ENCODE results near the gene ARHGAP27. TPM values are rescaled to one million over a fixed set of nuclear protein-coding genes. Genes with fewer than 3 reads are reported as not detected.
A peak's percentile ranks its signal among the peaks of the same experiment; 100 is the strongest.
"Not testable (repeated sequence)": the region's sequence is repeated elsewhere in the genome, so short reads cannot be mapped to it uniquely, and the experiment has no call there.

The ARHGAP27 gene
- total and polyA plus RNA-seq, 2 experiments from 2014 or later: 0.59 to 3.4 TPM

GRCh38 chr17:45445901-45446743 lies 13.5 kb upstream of the ARHGAP27 start:
- H3K27me3 ChIP-seq (replicated peaks; ENCODE audit: insufficient read depth); H3F3A ChIP-seq (ENCODE audit: insufficient read depth); in situ Hi-C loops (cut with MboI); H3K9me2 ChIP-seq (ENCODE audit: insufficient read depth); H2AFZ ChIP-seq; H4K20me1 ChIP-seq (ENCODE audit: insufficient read depth); H3K79me2 ChIP-seq (ENCODE audit: insufficient read depth); H3K9me3 ChIP-seq (ENCODE audit: low read depth); H3K4me3 ChIP-seq; H3K36me3 ChIP-seq (ENCODE audit: low read depth): not testable (repeated sequence)
- Histone ChIP-seq H3K4me1 (ENCODE audit: insufficient read depth) (peaks cover 24% of the 10 kb centered on the region), H3K4me2 (ENCODE audit: unreplicated experiment) (peak overlapping the region; percentile 22), H3K27ac (peak overlapping the region; percentile 38), H3K9ac (peak overlapping the region; percentile 33; the same call in 1 of the 2 replicates)
- DNase-seq: peak; percentile 85
- 47 to 48% methylated on average over 15 to 16 of the region's 16 CpGs for WGBS, 2 experiments (ENCODE audit: low coverage in 1 of 2, low lambda C conversion rate in 2 of 2, missing lambda C conversion rate in 2 of 2)

GRCh38 chr17:45444856-45445820 lies 12.5 kb upstream of the ARHGAP27 start:
- in situ Hi-C loops (cut with MboI); H2AFZ ChIP-seq; H3K4me3 ChIP-seq; H3K9me2 ChIP-seq (ENCODE audit: insufficient read depth); H3F3A ChIP-seq (ENCODE audit: insufficient read depth); H3K9me3 ChIP-seq (ENCODE audit: low read depth); H3K27me3 ChIP-seq (replicated peaks; ENCODE audit: insufficient read depth); H4K20me1 ChIP-seq (ENCODE audit: insufficient read depth); H3K4me2 ChIP-seq (ENCODE audit: unreplicated experiment); H3K36me3 ChIP-seq (ENCODE audit: low read depth); H3K79me2 ChIP-seq (ENCODE audit: insufficient read depth); H3K9ac ChIP-seq; DNase-seq: not testable (repeated sequence)
- peaks cover 24% of the 10 kb centered on the region for H3K4me1 ChIP-seq (ENCODE audit: insufficient read depth)
- 92% methylated on average over 18 to 21 of the region's 21 CpGs for WGBS, 2 experiments (ENCODE audit: low coverage in 1 of 2, low lambda C conversion rate in 2 of 2, missing lambda C conversion rate in 2 of 2)
- peak overlapping the region; percentile 38 for H3K27ac ChIP-seq

GRCh38 chr17:45444301-45444700 lies 11.6 kb upstream of the ARHGAP27 start:
- 91 to 95% methylated on average over 10 of the region's 10 CpGs for WGBS, 2 experiments (ENCODE audit: low coverage in 1 of 2, low lambda C conversion rate in 2 of 2, missing lambda C conversion rate in 2 of 2)

GRCh38 chr17:45443371-45444260 lies 10.9 kb upstream of the ARHGAP27 start:
- H3K9ac ChIP-seq; H4K20me1 ChIP-seq (ENCODE audit: insufficient read depth); in situ Hi-C loops (cut with MboI); H2AFZ ChIP-seq; DNase-seq; H3K9me3 ChIP-seq (ENCODE audit: low read depth); H3K27ac ChIP-seq; H3K4me3 ChIP-seq; H3F3A ChIP-seq (ENCODE audit: insufficient read depth); H3K4me2 ChIP-seq (ENCODE audit: unreplicated experiment); H3K36me3 ChIP-seq (ENCODE audit: low read depth); H3K9me2 ChIP-seq (ENCODE audit: insufficient read depth); H3K27me3 ChIP-seq (replicated peaks; ENCODE audit: insufficient read depth); H3K79me2 ChIP-seq (ENCODE audit: insufficient read depth): not testable (repeated sequence)
- H3K4me1 ChIP-seq (ENCODE audit: insufficient read depth): peaks cover 24% of the 10 kb centered on the region
- 89 to 97% methylated on average over 8 to 10 of the region's 10 CpGs for WGBS, 2 experiments (ENCODE audit: low coverage in 1 of 2, low lambda C conversion rate in 2 of 2, missing lambda C conversion rate in 2 of 2)

More at GRCh38 chr17:45444301-45444700, 11.6 kb upstream of the ARHGAP27 start:
- H3K4me2 ChIP-seq (ENCODE audit: unreplicated experiment); H3K9me3 ChIP-seq (ENCODE audit: low read depth); H3K27ac ChIP-seq; H3K9ac ChIP-seq; H4K20me1 ChIP-seq (ENCODE audit: insufficient read depth); H2AFZ ChIP-seq; H3F3A ChIP-seq (ENCODE audit: insufficient read depth); H3K4me3 ChIP-seq; in situ Hi-C loops (cut with MboI); H3K79me2 ChIP-seq (ENCODE audit: insufficient read depth); H3K9me2 ChIP-seq (ENCODE audit: insufficient read depth); H3K27me3 ChIP-seq (replicated peaks; ENCODE audit: insufficient read depth); H3K36me3 ChIP-seq (ENCODE audit: low read depth); DNase-seq: not testable (repeated sequence)
- H3K4me1 ChIP-seq (ENCODE audit: insufficient read depth): peaks cover 24% of the 10 kb centered on the region

All from GM23248 (cell line).